GM21529 (cell line): ENCODE measurements around the gene TUBB4B.

Experiments
- ATAC-seq: cut with Tn5 transposase; IDR thresholded peaks from one replicate; pipeline ENCODE4 v1.9.1; 2021; ENCODE audit not compliant: unreplicated experiment

The TUBB4B gene

GRCh38 chr9:137280474-137281344 is 39.6 kb downstream of the TUBB4B start:
- no peak for ATAC-seq

GRCh38 chr9:137281345-137282116 is 40.4 kb downstream of the TUBB4B start:
- no peak for ATAC-seq

GRCh38 chr9:137286975-137287383 is 45.9 kb downstream of the TUBB4B start:
- no peak for ATAC-seq

GRCh38 chr9:137293094-137293481 is 52.0 kb downstream of the TUBB4B start:
- no peak for ATAC-seq
